Endothelial cell of umbilical vein (primary cell): Measurements from ENCODE around the gene PDE11A. TPM values are rescaled to one million over a fixed set of nuclear protein-coding genes. Genes with fewer than 3 reads are reported as not detected.

Experiments
- BruUV-seq: library from RNA; stranded (reverse); fragments of 400-500 nt; replicated peaks from 2 replicates; lab custom pipeline; 2021; lab: Mats Ljungman, UMichigan
- CTCF ChIA-PET: fragments of 300-600, 350-600 bp; sonication (Branson Sonifier 250); formaldehyde crosslinking; loops from one replicate; lab custom pipeline; 2021; ENCODE audit warnings: antibody characterized with exemption, inconsistent platforms; lab: Charles Lee
- POLR2A ChIA-PET: fragments of 300-600, 350-600 bp; sonication (Branson Sonifier 250); formaldehyde crosslinking; loops from one replicate; lab custom pipeline; 2021; ENCODE audit warnings: antibody characterized with exemption, inconsistent platforms; lab: Charles Lee
- DNase-seq: peaks from one replicate; pipeline ENCODE4 v3.0.0-alpha.2; 2011; ENCODE audit warnings: low read depth, low spot score
- FAIRE-seq: peaks from 2 replicates; lab custom pipeline; 2011; peaks lifted over from hg19 to GRCh38; lab: Jason Lieb, UNC
- H2AFZ ChIP-seq: 2 replicates; pipeline ENCODE4 v1.6.0; 2012; ENCODE audit warnings: low read depth, low read length, control low read depth, inconsistent platforms
- H3K27ac ChIP-seq: 2 replicates; pipeline ENCODE4 v1.5.1; 2011; ENCODE audit warnings: low read depth, mild to moderate bottlenecking, control low read depth, low read length, moderate library complexity; ENCODE audit not compliant: insufficient read depth
- H3K27me3 ChIP-seq, 2 experiments: 2 replicates each; pipeline versions ENCODE4 v1.6.0 to v1.6.1; 2011; ENCODE audit warnings: low read length in 2 of 2, mixed read lengths in 1 of 2; ENCODE audit not compliant: control insufficient read depth in 2 of 2, insufficient read depth in 2 of 2
- H3K36me3 ChIP-seq, 2 experiments: 2 replicates in 1 of 2; 3 replicates in 1 of 2; pipeline ENCODE4 v1.5.1; 2011; ENCODE audit warnings: low read length in 2 of 2, mild to moderate bottlenecking in 1 of 2, moderate library complexity in 1 of 2; ENCODE audit not compliant: control insufficient read depth in 2 of 2, insufficient read depth in 2 of 2; ENCODE audit errors: extremely low read depth in 1 of 2
- H3K4me1 ChIP-seq: 3 replicates; pipeline ENCODE4 v1.5.1; 2011; ENCODE audit warnings: mild to moderate bottlenecking, low read length; ENCODE audit not compliant: control insufficient read depth, insufficient read depth; ENCODE audit errors: extremely low read depth
- H3K4me2 ChIP-seq: 2 replicates; pipeline ENCODE4 v1.6.1; 2011; ENCODE audit warnings: low read length, control low read depth, mixed read lengths; ENCODE audit not compliant: insufficient read depth
- H3K4me3 ChIP-seq, 3 experiments: fragments of 200-600 bp in 1 of 3; sonication (generic), shearing (Covaris generic) in 1 of 3; replicated peaks in 1 of 3; 2 replicates each; pipeline ENCODE4 v1.5.1; 2011 to 2016; ENCODE audit warnings: control low read depth in 3 of 3, low read length in 3 of 3, mild to moderate bottlenecking in 2 of 3, inconsistent platforms in 1 of 3, low read depth in 1 of 3, moderate library complexity in 1 of 3; ENCODE audit not compliant: insufficient read depth in 1 of 3
- H3K79me2 ChIP-seq: 2 replicates; pipeline ENCODE4 v1.6.0; 2012; ENCODE audit warnings: low read length, inconsistent platforms; ENCODE audit not compliant: control insufficient read depth, insufficient read depth
- H3K9ac ChIP-seq: replicated peaks from 2 replicates; pipeline ENCODE3; 2011; ENCODE audit warnings: low read length, control low read depth; ENCODE audit not compliant: insufficient read depth; ENCODE audit errors: extremely low read depth
- H3K9me1 ChIP-seq: replicated peaks from 3 replicates; pipeline ENCODE4 v1.6.0; 2011; ENCODE audit warnings: mild to moderate bottlenecking, low read length; ENCODE audit not compliant: control insufficient read depth, insufficient read depth; ENCODE audit errors: extremely low read depth
- H3K9me3 ChIP-seq: replicated peaks from 2 replicates; pipeline ENCODE4 v1.5.1; 2012; ENCODE audit warnings: low read length, inconsistent platforms; ENCODE audit not compliant: control insufficient read depth, insufficient read depth
- H4K20me1 ChIP-seq: replicated peaks from 2 replicates; pipeline ENCODE3; 2011; ENCODE audit warnings: mild to moderate bottlenecking, low read length; ENCODE audit not compliant: control insufficient read depth, insufficient read depth; ENCODE audit errors: extremely low read depth
- EZH2 ChIP-seq: IDR thresholded peaks from 2 replicates; pipeline ENCODE4 v1.6.1; 2012; ENCODE audit warnings: borderline replicate concordance, low read depth, mild to moderate bottlenecking, moderate library complexity, low read length, inconsistent platforms; ENCODE audit not compliant: severe bottlenecking
- FOS ChIP-seq: IDR thresholded peaks from 2 replicates; pipeline ENCODE4 v1.6.1; 2011; ENCODE audit warnings: mild to moderate bottlenecking, low read length, moderate library complexity, borderline replicate concordance; ENCODE audit not compliant: insufficient read depth
- dilution Hi-C: fragments of 300-500 bp; cut with MboI; formaldehyde crosslinking; loops from one replicate; pipeline ENCODE4 v1.15.0; 2019; ENCODE audit warnings: low sequenced_read_pairs; ENCODE audit not compliant: extremely low pct_ligation_motif_present
- intact Hi-C: fragments of 100-400 bp; cut with micrococcal nuclease; formaldehyde crosslinking; loops from one replicate; pipeline ENCODE4 v1.10.0; 2022
- polyA plus RNA-seq, 4 experiments: library from polyadenylated mRNA; depleted of rRNA in 3 of 4; stranded (reverse) in 3 of 4; unstranded in 1 of 4; fragments of >200 nt; gene quantifications; 2 replicates each; pipeline versions ENCODE4 v1.2.1 to v1.2.3, GENCODE V29; 2011 to 2012; ENCODE audit warnings: missing spikeins in 1 of 4
- total RNA-seq: library from RNA; stranded (reverse); gene quantifications from 2 replicates; pipeline ENCODE4 v1.2.3, GENCODE V29; 2021
- TF ChIP-seq, protein P1 (sequence below): IDR thresholded peaks from 2 replicates; pipeline ENCODE4 v1.6.1; 2011; ENCODE audit not compliant: insufficient read depth, insufficient read length

The PDE11A gene
- total and polyA plus RNA-seq, 2 donors (not counting 3 experiments of a cell fraction or from before 2014, with no cell fraction given): 0.07 to 0.51 TPM

DNA sequence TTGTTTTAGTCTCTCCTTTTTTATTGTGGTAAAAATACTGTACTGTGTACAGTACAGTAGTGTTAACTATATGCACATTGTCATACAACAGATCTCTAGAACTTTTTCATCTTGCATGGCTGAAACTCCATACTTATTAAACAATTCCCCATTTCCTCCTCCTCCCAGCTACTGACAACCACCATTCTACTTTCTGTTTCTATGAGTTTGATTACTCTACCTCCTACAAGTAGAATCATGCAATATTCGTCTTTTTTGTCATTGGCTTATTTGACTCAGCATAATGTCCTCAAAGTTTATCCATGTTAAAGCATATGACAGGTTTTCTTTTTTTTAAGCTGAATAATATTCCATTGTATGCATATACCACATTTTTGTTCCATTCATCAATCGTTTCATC, 341.8 kb downstream of the PDE11A start:
- dilution Hi-C loops: no loop called here

DNA sequence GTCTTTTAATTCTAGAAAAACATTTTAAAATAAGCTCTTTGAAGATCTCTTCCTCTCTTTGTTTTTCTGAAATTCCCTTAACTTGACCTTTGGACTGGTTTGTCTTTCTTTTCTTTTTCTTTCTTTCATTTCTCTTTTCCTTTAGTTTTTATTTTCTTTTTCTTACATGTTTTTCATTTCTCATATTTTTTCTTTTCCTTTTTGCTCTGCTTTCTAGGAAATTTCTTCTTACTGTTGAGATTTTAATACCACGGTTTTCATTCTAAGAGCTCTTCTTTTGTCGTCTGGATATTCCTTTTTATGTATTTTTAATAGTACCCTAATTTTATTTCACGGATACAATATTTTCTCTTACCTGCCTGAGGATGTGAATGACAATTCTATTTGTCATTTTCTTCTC, 342.2 kb downstream of the PDE11A start:
- CTCF ChIA-PET: interaction anchor here (1.3 to 2.4 kb wide), 3 partner anchors 21 to 566 kb away, joined by 3 to 10 read pairs (median 3); no protein-coding TSS in a partner anchor
- intact Hi-C loops: no loop called here
- no peak for FAIRE-seq

More for the DNA sequence above, 341.8 kb downstream of the PDE11A start:
- Histone ChIP-seq H3K4me2 (no peak overlapping the region), H4K20me1 (no peaks in the 10 kb centered on the region), H3K79me2 (no peaks in the 10 kb centered on the region), H3K4me1 (no peaks in the 10 kb centered on the region), H2AFZ (no peak overlapping the region), H3K27ac (no peak overlapping the region), H3K4me3 (no peak overlapping the region), H3K36me3 (no peaks in the 10 kb centered on the region), H3K9me1 (no peaks in the 10 kb centered on the region), H3K9me3 (no peaks in the 10 kb centered on the region), H3K9ac (no peak overlapping the region), H3K27me3 (no peaks in the 10 kb centered on the region)
- ChIA-PET POLR2A (no interaction called here), CTCF (interaction anchor here (1.3 to 2.4 kb wide), 4 partner anchors 16 to 566 kb away, joined by 3 to 10 read pairs (median 4); no protein-coding TSS in a partner anchor)
- DNase-seq: no peak
- intact Hi-C loops: no loop called here
- no peak for TF ChIP-seq FOS
- TF ChIP-seq EZH2: no peak
- FAIRE-seq: no peak
- no TSS peak for BruUV-seq

More for the DNA sequence above, 342.2 kb downstream of the PDE11A start:
- TF ChIP-seq, protein P1, sequence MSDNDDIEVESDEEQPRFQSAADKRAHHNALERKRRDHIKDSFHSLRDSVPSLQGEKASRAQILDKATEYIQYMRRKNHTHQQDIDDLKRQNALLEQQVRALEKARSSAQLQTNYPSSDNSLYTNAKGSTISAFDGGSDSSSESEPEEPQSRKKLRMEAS: no peak
- Histone ChIP-seq H4K20me1 (no peaks in the 10 kb centered on the region), H3K36me3 (no peaks in the 10 kb centered on the region), H3K27ac (no peak overlapping the region), H3K79me2 (no peaks in the 10 kb centered on the region), H2AFZ (no peak overlapping the region), H3K4me3 (no peak overlapping the region), H3K4me2 (no peak overlapping the region), H3K4me1 (no peaks in the 10 kb centered on the region), H3K9me1 (no peaks in the 10 kb centered on the region), H3K27me3 (no peaks in the 10 kb centered on the region), H3K9ac (no peak overlapping the region), H3K9me3 (no peaks in the 10 kb centered on the region)
- POLR2A ChIA-PET: no interaction called here
- dilution Hi-C loops: no loop called here
- no peak for DNase-seq
- no TSS peak for BruUV-seq
